HG03565 (cell line): ENCODE results near the gene SIGLEC7.
"Not testable (repeated sequence)": the region's sequence is repeated elsewhere in the genome, so short reads cannot be mapped to it uniquely, and the experiment has no call there.

ENCODE experiments used
- ATAC-seq: cut with Tn5 transposase; IDR thresholded peaks from one replicate; pipeline ENCODE4 v1.9.1; 2021; ENCODE audit warnings: mild to moderate bottlenecking, moderate library complexity; ENCODE audit not compliant: unreplicated experiment

The SIGLEC7 gene

GRCh38 chr19:51166846-51167490 lies 24.9 kb downstream of the SIGLEC7 start:
- no peak for ATAC-seq

DNA sequence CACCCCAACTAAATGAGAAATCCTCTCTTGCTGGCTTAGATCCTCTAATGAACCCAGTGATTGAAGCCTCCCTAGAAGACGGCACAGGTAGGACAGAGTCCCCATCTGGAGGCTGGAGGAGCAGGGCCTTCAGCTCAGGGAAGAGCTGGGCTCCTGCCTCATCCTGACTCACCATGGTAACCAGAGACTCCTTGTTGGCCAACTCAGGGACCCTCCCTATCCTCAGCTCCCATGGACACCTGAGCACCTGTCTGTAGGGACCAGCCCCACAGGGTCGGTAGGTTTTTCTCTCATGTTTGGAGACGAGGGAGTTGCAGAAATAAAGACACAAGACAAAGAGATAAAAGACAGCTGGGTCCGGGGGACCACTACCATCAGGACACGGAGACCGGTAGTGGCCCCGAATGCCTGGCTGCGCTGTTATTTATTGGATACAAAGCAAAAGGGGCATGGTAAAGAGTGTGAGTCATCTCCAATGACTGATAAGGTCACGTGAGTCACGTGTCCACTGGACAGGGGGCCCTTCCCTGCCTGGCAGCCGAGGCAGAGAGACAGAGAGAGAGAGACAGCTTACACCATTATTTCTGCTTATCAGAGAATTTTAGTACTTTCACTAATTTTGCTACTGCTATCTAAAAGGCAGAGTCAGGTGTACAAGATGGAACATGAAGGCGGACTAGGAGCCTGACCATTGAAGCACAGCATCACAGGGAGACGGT lies 26.6 kb downstream of the SIGLEC7 start:
- no peak for ATAC-seq

DNA sequence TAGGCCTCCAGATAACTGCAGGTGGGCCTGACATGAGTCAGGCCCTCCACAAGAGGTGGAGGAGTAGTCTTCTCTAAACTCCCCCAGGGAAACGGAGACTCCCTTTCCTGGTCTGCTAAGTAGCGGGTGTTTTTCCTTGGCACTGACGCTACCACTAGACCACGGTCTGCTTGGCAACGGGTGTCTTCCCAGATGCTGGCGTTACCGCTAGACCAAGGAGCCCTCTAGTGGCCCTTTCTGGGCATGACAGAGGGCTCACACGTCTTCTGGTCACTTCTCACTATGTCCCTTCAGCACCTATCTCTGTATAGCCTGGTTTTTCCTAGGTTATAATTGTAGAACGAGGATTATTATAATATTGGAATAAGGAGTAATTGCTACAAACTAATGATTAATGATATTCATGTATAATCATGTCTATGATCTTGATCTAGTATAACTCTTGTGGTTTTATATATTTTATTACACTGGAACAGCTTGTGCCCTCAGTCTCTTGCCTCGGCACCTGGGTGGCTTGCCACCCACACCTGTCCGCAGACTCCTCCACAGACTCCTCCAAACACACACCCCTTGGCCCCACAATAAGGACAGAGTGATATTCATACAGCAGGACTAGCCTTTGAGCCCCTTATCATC lies 27.3 kb downstream of the SIGLEC7 start:
- ATAC-seq, result not testable (repeated sequence)

DNA sequence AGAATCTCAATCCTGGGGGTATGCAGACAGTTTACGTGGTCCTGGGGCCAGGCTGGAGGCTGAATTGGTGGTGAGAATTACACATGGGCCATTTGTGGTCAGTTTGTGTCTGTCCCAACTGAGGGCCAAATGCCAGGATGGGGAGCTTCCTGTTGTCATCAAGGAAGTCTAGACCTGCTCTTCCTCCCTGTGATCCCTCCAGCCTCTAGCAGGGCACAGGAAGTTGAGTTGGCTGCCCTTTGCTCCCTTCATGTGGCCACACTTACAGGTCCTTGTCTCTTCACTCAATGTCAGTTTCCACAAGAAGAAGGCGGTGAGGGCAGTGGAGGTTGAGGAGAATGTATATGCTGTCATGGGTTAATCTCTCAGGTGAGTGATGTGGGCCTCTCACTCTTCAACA lies 30.1 kb downstream of the SIGLEC7 start:
- no peak for ATAC-seq

GRCh38 chr19:51173681-51174080 lies 31.6 kb downstream of the SIGLEC7 start:
- ATAC-seq, result no peak

- no peak for ATAC-seq
These were observed 37.2 kb downstream of the SIGLEC7 start for GRCh38 chr19:51179256-51179655.

DNA sequence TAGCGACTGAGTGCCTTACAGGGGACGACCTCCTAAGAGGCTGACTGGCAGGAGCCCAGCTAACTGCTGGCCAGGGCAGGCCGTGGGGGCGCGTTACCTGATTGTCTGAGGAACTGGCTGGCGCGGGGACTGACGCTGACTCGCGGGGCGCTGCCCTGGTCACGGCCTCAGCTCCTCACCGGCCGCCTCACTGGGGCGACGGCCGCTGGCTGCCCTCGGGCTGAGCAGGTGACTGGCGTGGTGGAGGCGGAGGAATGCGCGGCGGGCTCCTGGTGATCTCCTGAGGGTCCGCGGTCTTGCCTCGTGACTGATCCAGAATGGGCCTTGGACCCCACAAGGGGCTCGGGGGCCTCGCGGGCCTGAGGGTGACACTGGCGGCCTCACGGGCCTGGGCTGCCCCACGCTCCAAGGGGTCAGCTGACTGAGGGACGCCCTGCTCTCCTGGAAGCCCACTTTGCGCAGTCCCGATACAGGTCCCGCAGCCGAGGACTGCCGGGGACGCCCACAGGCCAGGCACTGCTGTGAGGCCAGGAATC lies 39.3 kb downstream of the SIGLEC7 start:
- ATAC-seq, result no peak

DNA sequence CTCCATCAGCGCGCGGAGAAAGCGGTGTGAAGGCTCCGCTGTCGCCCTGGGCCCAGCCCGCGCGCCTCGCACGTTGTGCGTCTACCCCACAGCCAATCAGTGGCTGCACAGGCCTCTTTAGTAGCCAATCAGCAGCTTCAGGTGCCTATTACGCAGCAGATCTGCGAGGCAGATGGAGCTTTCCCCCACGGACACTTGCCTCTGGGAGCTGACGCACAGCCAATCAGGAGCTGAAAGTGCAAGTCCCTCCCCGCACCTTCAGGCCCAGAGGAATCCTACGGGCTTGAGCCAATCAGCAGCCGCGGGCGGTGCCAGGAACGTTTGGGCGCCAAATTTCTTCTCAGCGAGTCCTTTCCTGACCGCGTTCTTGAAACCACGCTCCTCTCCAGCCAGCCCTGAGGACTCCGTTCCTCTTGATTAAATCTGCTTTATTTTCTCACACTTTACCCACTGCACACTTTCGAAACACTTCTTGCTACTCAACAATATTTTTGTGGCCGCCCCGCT lies 39.9 kb downstream of the SIGLEC7 start:
- ATAC-seq, result no peak

DNA sequence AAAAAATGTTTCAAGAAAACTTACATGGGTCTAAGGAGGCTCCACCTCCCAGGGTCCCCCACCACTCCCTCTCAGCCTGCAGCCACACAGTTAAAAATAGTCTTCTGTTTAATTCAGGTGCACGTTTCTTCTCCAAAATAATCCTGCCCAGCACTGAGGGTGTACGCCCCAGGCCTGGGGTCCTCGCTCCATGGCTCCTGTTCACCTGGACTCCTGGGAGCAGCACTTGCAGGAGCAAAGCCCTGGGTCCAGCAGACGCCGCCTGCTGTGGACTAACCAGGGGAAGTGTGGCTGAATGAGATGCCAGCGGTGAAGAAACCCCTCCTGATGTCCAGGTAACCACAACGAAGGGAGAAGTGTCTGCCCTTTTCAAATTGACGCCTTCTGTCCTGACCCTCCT lies 41.5 kb downstream of the SIGLEC7 start:
- no peak for ATAC-seq

- no peak for ATAC-seq
These were observed 43.2 kb downstream of the SIGLEC7 start for GRCh38 chr19:51185069-51185867.

DNA sequence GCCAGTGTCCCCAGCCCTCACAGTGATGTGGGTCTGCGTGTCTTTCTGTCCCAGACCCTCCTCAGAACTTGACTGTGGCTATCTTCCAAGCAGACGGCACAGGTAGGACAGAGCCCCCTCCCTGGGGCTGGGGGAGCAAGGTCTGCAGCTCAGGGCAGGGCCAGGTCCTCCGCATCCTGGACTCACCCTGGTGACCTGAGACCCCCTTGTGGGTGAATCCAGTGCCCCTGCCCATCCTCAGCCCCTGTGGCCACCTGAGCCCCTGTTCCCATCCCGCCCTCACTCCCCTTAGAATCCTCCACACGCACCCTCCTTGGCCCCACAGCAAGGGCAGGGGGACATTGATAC lies 43.7 kb downstream of the SIGLEC7 start:
- ATAC-seq, result no peak

GRCh38 chr19:51186323-51186722 lies 44.2 kb downstream of the SIGLEC7 start:
- ATAC-seq, result no peak

GRCh38 chr19:51187395-51188226 lies 45.5 kb downstream of the SIGLEC7 start:
- ATAC-seq, result no peak

DNA sequence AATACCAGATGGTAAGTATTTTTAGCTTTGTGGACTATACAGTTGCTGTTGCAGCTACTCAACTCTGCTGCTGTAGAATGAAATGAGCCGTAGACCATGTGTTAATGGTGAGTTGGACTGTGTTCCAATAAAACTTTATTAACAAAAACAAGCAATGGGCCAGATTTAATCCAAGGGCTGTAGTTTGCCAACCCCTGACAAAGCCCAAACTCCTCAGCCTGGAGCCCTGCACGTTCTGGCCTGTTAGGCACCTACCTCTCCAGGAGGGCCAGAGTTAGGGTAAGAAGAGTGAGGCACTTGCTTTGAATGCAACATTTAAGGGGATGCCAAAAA lies 46.1 kb downstream of the SIGLEC7 start:
- no peak for ATAC-seq

DNA sequence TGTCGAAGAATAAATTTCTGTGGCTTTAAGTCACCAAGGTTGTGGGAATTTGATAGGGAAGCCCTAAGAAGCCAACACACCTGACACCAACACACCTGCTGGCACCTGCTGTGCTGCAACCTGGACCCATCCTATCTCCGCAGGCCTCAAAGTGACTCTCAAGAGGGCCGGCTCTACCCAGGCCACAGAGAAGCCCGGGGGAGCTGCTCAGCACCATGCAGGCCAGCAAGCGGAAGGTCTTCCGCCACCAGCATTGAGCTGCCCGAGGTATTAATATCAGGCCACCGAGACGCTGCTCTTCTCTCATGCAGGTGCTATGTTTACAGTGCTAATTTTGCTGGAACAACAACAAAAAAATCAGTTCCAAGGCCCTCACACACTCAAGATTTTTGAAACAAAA lies 50.6 kb downstream of the SIGLEC7 start:
- ATAC-seq, result no peak

- no peak for ATAC-seq
These were observed 52.6 kb downstream of the SIGLEC7 start for GRCh38 chr19:51194527-51195315.

- ATAC-seq, result no peak
These were observed 53.1 kb downstream of the SIGLEC7 start for GRCh38 chr19:51195316-51195586.

DNA sequence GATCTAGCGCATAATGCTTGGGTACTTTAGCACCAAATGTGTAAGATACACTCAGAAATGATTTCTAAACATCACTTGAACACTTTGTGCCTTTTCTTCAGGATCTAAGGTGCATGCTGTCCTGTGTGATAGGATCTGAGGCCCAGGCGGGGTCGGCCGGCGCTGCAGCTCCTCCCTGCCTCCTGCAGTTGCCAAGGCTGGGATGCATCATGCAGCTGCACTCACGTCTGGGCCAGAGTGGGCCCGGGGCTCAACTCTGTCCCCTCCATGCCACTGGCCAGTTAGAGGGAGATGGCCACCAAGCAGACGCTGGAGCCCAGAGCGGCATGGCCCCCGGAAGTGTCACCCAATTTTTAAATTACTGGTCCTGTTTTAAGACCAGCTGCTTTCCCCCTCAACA lies 53.5 kb downstream of the SIGLEC7 start:
- ATAC-seq, result no peak

- no peak for ATAC-seq
These were observed 54.1 kb downstream of the SIGLEC7 start for GRCh38 chr19:51196181-51196580.

- no peak for ATAC-seq
These were observed 56.5 kb downstream of the SIGLEC7 start for GRCh38 chr19:51198641-51199040.
